ENCODE results near the gene GNB1. TPM values are rescaled to one million over a fixed set of nuclear protein-coding genes. Genes with fewer than 3 reads are reported as not detected.
"Not testable (repeated sequence)": the region's sequence is repeated elsewhere in the genome, so short reads cannot be mapped to it uniquely, and the experiment has no call there.

Gene GNB1
- total RNA-seq, 1 donor from 2014 or later = 159 TPM

DNA sequence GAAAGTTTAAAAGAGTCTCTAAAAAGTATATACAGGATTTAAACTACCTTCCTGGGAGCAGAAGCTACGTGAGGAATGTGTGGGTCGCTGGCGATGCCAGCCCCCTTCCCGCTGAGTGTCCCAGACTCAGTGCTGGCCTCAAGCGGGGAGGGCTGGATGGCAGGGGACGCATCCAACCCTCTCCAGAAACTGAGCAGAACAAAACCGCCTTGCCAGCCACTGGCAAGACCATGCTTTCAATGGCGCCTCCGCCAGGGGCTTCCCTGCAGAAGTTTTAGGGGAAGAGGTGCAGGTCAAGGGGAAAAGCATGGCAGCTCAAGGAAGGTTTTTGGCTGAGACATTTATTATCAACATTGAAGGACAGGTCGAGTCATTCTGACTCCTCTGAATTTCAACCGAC lies 138.7 kb downstream of the GNB1 start:
- H3K9me3 ChIP-seq = no peaks in the 10 kb centered on the region
- no peaks in the 10 kb centered on the region for H3K27me3 ChIP-seq
- intact Hi-C loops (cut with DNase I) = no loop called here
- no peak for DNase-seq (ENCODE audit: extremely low spot score in 2 of 2)
- peaks cover 0 to 48% of the 10 kb centered on the region in 2 donors for H3K36me3 ChIP-seq
- H3K4me1 ChIP-seq = no peaks in the 10 kb centered on the region
- TF ChIP-seq POLR2AphosphoS5 (IDR thresholded peaks at IDR 0.05; ENCODE audit: insufficient read depth in 1 of 2, low read depth in 1 of 2) = no peak
- no peak for TF ChIP-seq POLR2A (IDR thresholded peaks at IDR 0.05)
- no peak for TF ChIP-seq CTCF (IDR thresholded peaks at IDR 0.05)
- no peak overlapping the region for H3K27ac ChIP-seq
- no peak overlapping the region for H3K4me3 ChIP-seq

DNA sequence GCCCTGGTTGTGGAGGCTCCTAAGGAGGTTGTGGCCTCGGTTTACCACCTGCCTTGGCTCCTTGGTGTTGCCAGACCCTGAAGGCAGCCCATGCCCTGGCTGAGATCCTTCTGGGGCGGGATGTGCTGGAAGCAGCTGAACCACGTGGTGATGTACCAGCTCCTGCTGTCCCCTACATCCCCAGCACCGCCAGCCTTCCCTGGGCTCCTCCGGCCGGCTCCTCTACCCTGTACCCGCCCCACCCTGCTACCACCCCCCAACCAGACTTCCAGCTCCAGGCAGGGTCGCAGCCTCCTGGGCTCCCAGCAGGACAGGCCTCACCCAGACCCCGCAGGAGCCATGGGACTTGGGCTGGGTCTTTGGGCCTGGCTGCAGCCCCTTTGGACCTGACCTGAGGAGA lies 140.9 kb downstream of the GNB1 start:
- H3K27ac ChIP-seq; H3K27me3 ChIP-seq; H3K4me1 ChIP-seq; intact Hi-C loops (cut with DNase I); H3K4me3 ChIP-seq; DNase-seq (ENCODE audit: extremely low spot score in 2 of 2); H3K9me3 ChIP-seq: not testable (repeated sequence)
- peaks cover 0 to 27% of the 10 kb centered on the region in 2 donors for H3K36me3 ChIP-seq

GRCh38 chr1:1748686-1749321 lies 142.1 kb downstream of the GNB1 start:
- H3K36me3 ChIP-seq = peaks cover 0 to 16% of the 10 kb centered on the region in 2 donors
- H3K27me3 ChIP-seq = no peaks in the 10 kb centered on the region
- H3K27ac ChIP-seq = no peak overlapping the region
- TF ChIP-seq CTCF (IDR thresholded peaks at IDR 0.05) (no peak), POLR2A (IDR thresholded peaks at IDR 0.05) (no peak), POLR2AphosphoS5 (IDR thresholded peaks at IDR 0.05; ENCODE audit: insufficient read depth in 1 of 2, low read depth in 1 of 2) (no peak)
- H3K4me1 ChIP-seq = no peaks in the 10 kb centered on the region
- no peaks in the 10 kb centered on the region for H3K9me3 ChIP-seq
- DNase-seq (ENCODE audit: extremely low spot score in 2 of 2) = no peak
- H3K4me3 ChIP-seq = no peak overlapping the region
- intact Hi-C loops (cut with DNase I) = no loop called here

DNA sequence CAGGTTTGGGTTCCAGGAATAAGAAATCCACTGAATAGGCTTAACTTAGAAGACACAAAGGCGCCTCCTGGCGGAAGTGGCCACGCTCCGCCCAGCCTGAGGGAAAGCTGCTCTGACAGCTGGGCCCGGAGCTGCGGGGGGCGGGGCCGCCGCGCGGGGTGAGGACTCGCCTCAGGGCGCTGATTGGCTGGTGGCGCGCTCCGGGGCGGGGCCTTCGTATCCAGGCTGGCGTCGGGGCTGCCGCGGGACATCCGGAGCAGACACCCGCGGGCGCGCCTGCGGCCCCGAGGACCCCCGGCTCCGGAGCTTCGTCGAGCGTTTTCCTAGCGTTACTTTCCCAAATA lies 144.3 kb downstream of the GNB1 start:
- H3K4me1 ChIP-seq; DNase-seq (ENCODE audit: extremely low spot score in 2 of 2); H3K27me3 ChIP-seq; H3K9me3 ChIP-seq; H3K36me3 ChIP-seq; intact Hi-C loops (cut with DNase I): not testable (repeated sequence)
- peak overlapping the region; percentile 56 to 58 for H3K4me3 ChIP-seq
- peak overlapping the region; percentile 88 for H3K27ac ChIP-seq

GRCh38 chr1:1745651-1746565 lies 145.0 kb downstream of the GNB1 start:
- Histone ChIP-seq H3K4me3 (peak overlapping the region; percentile 56 to 58), H3K27ac (peak overlapping the region; percentile 88)
- H3K27me3 ChIP-seq; intact Hi-C loops (cut with DNase I); H3K4me1 ChIP-seq; H3K9me3 ChIP-seq; DNase-seq (ENCODE audit: extremely low spot score in 2 of 2); H3K36me3 ChIP-seq: not testable (repeated sequence)
- TF ChIP-seq POLR2AphosphoS5 (IDR thresholded peaks at IDR 0.05; ENCODE audit: insufficient read depth in 1 of 2, low read depth in 1 of 2) (peak; percentile 84 to 93), CTCF (IDR thresholded peaks at IDR 0.05) (peak in 1 of 3 experiments; percentile 52)

GRCh38 chr1:1742529-1742928 lies 148.4 kb downstream of the GNB1 start:
- intact Hi-C loops (cut with DNase I); H3K4me3 ChIP-seq; H3K27ac ChIP-seq; H3K36me3 ChIP-seq; H3K27me3 ChIP-seq; H3K4me1 ChIP-seq; H3K9me3 ChIP-seq; DNase-seq (ENCODE audit: extremely low spot score in 2 of 2): not testable (repeated sequence)

Data from vagina (tissue), 2 donors.